ENCODE results near the gene ABHD17C. TPM values are rescaled to one million over a fixed set of nuclear protein-coding genes. Genes with fewer than 3 reads are reported as not detected.

The ABHD17C gene
- total and polyA plus RNA-seq, 2 donors from 2014 or later, result 18.8 to 20.6 TPM

DNA sequence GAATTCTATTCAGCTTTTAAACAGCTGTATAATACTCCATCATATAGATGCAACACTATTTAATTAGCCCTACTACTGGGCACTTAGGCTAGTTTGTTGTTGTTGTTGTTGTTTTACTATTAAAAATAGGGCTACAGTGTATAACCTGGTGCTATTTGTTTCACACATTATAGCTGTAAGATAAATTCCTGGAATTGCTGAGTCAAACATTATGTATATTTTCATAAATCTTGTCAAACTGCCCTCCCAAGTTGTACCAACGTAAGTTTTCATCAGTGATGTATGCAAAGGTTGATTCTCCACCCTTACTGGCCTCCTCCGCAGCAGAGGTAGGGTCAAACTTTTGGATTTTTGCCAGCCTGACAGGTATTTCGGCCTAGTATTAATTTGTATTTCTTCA lies 80.2 kb downstream of the ABHD17C start:
- intact Hi-C loops (cut with DNase I), result no loop called here
- FAIRE-seq (no peak), DNase-seq (no peak)

DNA sequence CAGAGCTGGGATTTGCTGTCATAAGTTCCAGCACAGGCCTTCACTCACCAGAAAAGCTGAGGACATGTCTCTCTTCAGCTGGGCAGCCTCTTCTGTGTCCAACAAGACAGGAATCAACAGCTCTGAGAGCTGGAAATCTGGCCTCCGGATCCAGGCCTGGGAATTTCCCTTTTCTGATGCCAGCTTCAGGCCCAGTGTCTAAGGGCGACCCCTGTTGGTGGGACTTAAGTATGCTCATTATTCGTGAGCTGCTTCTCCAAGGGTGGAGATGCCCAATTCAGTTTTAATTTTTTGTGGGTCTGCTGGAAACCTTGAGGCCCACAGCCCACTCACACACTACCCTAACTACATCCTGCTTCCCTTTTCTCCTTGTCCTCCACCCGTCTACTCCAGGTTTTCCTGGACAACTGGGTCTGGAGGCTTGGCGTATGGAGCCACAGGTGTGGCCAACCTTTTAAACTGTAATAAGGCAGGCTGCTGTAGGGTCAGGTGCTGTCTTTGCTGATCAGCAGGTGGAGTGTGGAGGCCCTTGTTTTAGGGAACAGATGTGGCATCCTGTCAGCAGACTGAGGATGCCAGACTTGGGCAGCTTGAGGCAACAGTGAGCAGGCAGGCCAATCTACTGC lies 81.4 kb downstream of the ABHD17C start:
- H3K4me3 ChIP-seq (ENCODE audit: low read length in 3 of 3), result no peak overlapping the region
- H3K9me3 ChIP-seq (ENCODE audit: control insufficient read depth in 2 of 3, insufficient read depth in 1 of 3, low read length in 3 of 3), result no peaks in the 10 kb centered on the region
- DNase-seq (peak; percentile 77 to 90 (median 78)), FAIRE-seq (no peak)
- H3K27ac ChIP-seq (ENCODE audit: low read depth in 2 of 2, low read length in 2 of 2), result no peak overlapping the region
- H3K4me1 ChIP-seq (ENCODE audit: control insufficient read depth in 2 of 3, insufficient read depth in 2 of 3, low read depth in 1 of 3, low read length in 3 of 3), result peaks cover 0 to 16% (median 0%) of the 10 kb centered on the region in 3 donors
- H3K9ac ChIP-seq (ENCODE audit: low read length in 3 of 3), result peak overlapping the region in 1 of 3 donors; percentile 28
- TF ChIP-seq, protein P1, sequence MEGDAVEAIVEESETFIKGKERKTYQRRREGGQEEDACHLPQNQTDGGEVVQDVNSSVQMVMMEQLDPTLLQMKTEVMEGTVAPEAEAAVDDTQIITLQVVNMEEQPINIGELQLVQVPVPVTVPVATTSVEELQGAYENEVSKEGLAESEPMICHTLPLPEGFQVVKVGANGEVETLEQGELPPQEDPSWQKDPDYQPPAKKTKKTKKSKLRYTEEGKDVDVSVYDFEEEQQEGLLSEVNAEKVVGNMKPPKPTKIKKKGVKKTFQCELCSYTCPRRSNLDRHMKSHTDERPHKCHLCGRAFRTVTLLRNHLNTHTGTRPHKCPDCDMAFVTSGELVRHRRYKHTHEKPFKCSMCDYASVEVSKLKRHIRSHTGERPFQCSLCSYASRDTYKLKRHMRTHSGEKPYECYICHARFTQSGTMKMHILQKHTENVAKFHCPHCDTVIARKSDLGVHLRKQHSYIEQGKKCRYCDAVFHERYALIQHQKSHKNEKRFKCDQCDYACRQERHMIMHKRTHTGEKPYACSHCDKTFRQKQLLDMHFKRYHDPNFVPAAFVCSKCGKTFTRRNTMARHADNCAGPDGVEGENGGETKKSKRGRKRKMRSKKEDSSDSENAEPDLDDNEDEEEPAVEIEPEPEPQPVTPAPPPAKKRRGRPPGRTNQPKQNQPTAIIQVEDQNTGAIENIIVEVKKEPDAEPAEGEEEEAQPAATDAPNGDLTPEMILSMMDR (IDR thresholded peaks at IDR 0.05; ENCODE audit: borderline replicate concordance, extremely low read depth, insufficient read depth), result peak; percentile 86
- peaks cover 6% of the 10 kb centered on the region for H3K27me3 ChIP-seq (ENCODE audit: control insufficient read depth, insufficient read depth, low read length)
- no peaks in the 10 kb centered on the region for H3K36me3 ChIP-seq (ENCODE audit: control insufficient read depth in 2 of 3, insufficient read depth in 3 of 3, low read length in 3 of 3)
- intact Hi-C loops (cut with DNase I), result no loop called here

More for the DNA sequence above, 80.2 kb downstream of the ABHD17C start:
- no peaks in the 10 kb centered on the region for H3K9me3 ChIP-seq (ENCODE audit: control insufficient read depth in 2 of 3, insufficient read depth in 1 of 3, low read length in 3 of 3)
- TF ChIP-seq, protein P1 (IDR thresholded peaks at IDR 0.05; ENCODE audit: borderline replicate concordance, extremely low read depth, insufficient read depth), result no peak
- H3K9ac ChIP-seq (ENCODE audit: low read length in 3 of 3), result no peak overlapping the region
- no peak overlapping the region for H3K4me3 ChIP-seq (ENCODE audit: low read length in 3 of 3)
- H3K27ac ChIP-seq (ENCODE audit: low read depth in 2 of 2, low read length in 2 of 2), result no peak overlapping the region
- H3K4me1 ChIP-seq (ENCODE audit: control insufficient read depth in 2 of 3, insufficient read depth in 2 of 3, low read depth in 1 of 3, low read length in 3 of 3), result peaks cover 0 to 15% (median 0%) of the 10 kb centered on the region in 3 donors
- H3K36me3 ChIP-seq (ENCODE audit: control insufficient read depth in 2 of 3, insufficient read depth in 3 of 3, low read length in 3 of 3), result no peaks in the 10 kb centered on the region
- H3K27me3 ChIP-seq (ENCODE audit: control insufficient read depth, insufficient read depth, low read length), result peaks cover 6% of the 10 kb centered on the region

DNA sequence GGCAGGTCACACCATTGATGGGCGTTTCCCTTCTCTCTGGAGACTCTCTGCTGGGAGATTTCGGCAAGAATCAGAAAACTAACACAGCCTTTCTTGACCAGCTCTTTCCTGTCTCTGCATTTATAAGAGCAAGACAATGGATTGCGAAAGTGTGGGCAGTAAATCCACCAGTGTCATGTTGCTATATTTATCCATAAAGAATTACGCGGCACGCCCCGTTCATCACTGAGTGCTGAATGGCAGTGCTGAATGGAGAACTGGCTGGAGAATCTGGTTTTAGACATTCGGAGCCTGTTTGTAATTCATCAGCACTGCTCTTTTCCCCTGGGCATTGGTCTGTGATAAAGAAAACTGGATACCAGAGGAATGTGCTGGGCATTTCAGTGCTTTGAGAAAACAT lies 82.0 kb downstream of the ABHD17C start:
- peaks cover 0 to 16% (median 0%) of the 10 kb centered on the region in 3 donors for H3K4me1 ChIP-seq (ENCODE audit: control insufficient read depth in 2 of 3, insufficient read depth in 2 of 3, low read depth in 1 of 3, low read length in 3 of 3)
- intact Hi-C loops (cut with DNase I), result no loop called here

More for the DNA sequence above, 82.0 kb downstream of the ABHD17C start:
- Histone ChIP-seq H3K27me3 (ENCODE audit: control insufficient read depth, insufficient read depth, low read length) (peaks cover 6% of the 10 kb centered on the region), H3K9me3 (ENCODE audit: control insufficient read depth in 2 of 3, insufficient read depth in 1 of 3, low read length in 3 of 3) (no peaks in the 10 kb centered on the region), H3K4me3 (ENCODE audit: low read length in 3 of 3) (no peak overlapping the region), H3K36me3 (ENCODE audit: control insufficient read depth in 2 of 3, insufficient read depth in 3 of 3, low read length in 3 of 3) (no peaks in the 10 kb centered on the region), H3K9ac (ENCODE audit: low read length in 3 of 3) (no peak overlapping the region), H3K27ac (ENCODE audit: low read depth in 2 of 2, low read length in 2 of 2) (no peak overlapping the region)
- no peak for FAIRE-seq
- TF ChIP-seq, protein P1 (IDR thresholded peaks at IDR 0.05; ENCODE audit: borderline replicate concordance, extremely low read depth, insufficient read depth), result no peak
- peak in 1 of 5 donors; percentile 33 for DNase-seq

Data from kidney (tissue), 14 donors.